Tibial artery (tissue), 4 donors: ENCODE data around the gene DISC1.

ENCODE experiments used
- DNase-seq, 2 donors: peaks; one replicate each; pipeline ENCODE4 v3.0.0-alpha.2; 2019
- H3K27ac ChIP-seq, 2 donors: fragments of 200-600 bp; sonication (generic) in 1 of 2; 1 replicate in 1 of 2; 2 replicates in 1 of 2; pipeline ENCODE4 v1.5.1; 2018 to 2019; ENCODE audit warnings: mild to moderate bottlenecking in 1 of 2
- H3K27me3 ChIP-seq, 2 donors: fragments of 200-600 bp; sonication (generic) in 1 of 2; one replicate each; pipeline versions ENCODE4 v1.5.1 to v1.6.0; 2016 to 2019
- H3K36me3 ChIP-seq, 3 donors: fragments of 200-600 bp; sonication (generic) in 2 of 3; one replicate each; pipeline ENCODE4 v1.5.1; 2016 to 2019; ENCODE audit warnings: mild to moderate bottlenecking in 2 of 3
- H3K4me1 ChIP-seq, 4 donors: fragments of 200-600 bp; sonication (generic) in 2 of 4; 1 replicate in 3 of 4; 2 replicates in 1 of 4; pipeline ENCODE4 v1.5.1; 2016 to 2019
- H3K4me3 ChIP-seq, 2 donors: fragments of 200-600 bp; sonication (generic) in 1 of 2; 1 replicate in 1 of 2; 2 replicates in 1 of 2; pipeline ENCODE4 v1.5.1; 2018 to 2019; ENCODE audit warnings: mild to moderate bottlenecking in 2 of 2
- H3K9me3 ChIP-seq, 3 donors: fragments of 200-600 bp; sonication (generic) in 1 of 3; one replicate each; pipeline ENCODE4 v1.5.1; 2016 to 2019
- intact Hi-C: fragments of 100-400 bp; cut with DNase I; formaldehyde crosslinking; loops from one replicate; pipeline ENCODE4 v1.15.0; 2023; ENCODE audit warnings: low total_unique reads
- TF ChIP-seq, protein P1 (sequence below), 2 experiments: fragments of 200-600 bp in 1 of 2; fragments of 450-650 bp in 1 of 2; IDR thresholded peaks; one replicate each; pipeline ENCODE4 v1.5.1; 2017 to 2019; ENCODE audit warnings: antibody characterized with exemption in 2 of 2, mild to moderate bottlenecking in 1 of 2, moderate library complexity in 1 of 2

DISC1 gene

DNA sequence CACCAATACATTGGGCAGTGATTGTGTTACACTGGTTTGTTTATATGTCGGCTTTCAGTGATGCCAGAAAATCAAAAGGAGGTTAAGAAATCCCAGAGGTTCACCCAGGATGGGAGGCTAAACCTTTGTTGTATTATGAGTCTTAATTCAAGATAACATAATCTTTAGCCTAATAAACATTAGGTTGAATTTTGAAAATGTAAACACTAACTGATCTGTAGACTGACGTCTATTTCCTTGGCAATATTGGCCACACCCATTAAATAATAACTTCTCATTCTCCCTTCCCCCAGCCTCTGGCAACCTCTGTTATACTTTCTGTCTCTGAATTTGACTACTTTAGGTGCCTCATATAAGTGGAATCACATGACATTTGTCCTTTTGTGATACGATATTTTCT, 238.7 kb downstream of the DISC1 start:
- no peak for DNase-seq
- intact Hi-C loops: loop anchor here (10.0 kb wide), 1 partner anchor 769 kb away; the partner anchor contains the start of gene SIPA1L2

DNA sequence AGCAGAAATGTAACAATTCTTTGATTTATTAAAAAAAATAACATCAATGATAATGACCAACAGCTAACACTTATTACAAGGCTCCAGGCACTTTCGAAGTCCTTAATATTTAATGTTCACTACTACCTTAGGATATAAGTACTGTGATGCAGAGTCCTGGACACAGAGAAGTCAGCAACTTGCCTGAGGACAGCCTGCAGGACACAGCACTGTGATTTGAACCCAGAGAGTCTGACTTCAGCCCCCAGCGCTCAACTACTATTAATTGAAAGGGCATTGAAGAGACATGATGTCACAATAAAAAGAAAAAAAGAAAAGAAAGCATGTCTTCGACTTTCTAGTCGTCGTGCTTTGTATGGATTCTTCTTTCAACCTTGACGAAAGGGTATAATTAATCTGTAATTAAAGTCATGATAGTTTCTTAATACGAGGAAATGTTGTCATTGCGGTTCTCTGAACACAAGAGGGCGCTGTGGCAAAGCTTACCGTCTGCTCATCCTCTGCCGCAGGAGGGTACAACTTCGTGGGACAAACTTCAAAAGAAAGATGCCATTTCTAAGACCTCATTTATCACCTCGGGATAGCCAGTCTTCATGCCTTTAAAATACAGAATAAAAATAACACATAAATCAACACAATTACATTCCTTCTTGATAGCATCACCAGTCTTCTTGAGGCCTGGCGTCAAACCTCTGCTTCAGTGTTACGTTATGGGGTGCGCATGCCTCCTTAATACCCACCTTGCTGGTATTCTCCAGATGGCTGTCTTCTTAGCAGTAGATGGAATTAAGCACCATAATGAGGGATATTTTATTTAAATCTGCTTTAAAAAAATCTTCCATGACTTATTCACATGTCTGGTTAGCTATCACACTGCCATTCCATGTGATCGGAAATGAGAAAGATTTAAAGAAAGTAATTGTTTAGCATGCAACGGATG, 240.1 kb downstream of the DISC1 start:
- no peaks in the 10 kb centered on the region for H3K36me3 ChIP-seq
- no peaks in the 10 kb centered on the region for H3K27me3 ChIP-seq
- H3K4me1 ChIP-seq: no peaks in the 10 kb centered on the region
- H3K9me3 ChIP-seq: no peaks in the 10 kb centered on the region
- no peak overlapping the region for H3K4me3 ChIP-seq
- TF ChIP-seq, protein P1, sequence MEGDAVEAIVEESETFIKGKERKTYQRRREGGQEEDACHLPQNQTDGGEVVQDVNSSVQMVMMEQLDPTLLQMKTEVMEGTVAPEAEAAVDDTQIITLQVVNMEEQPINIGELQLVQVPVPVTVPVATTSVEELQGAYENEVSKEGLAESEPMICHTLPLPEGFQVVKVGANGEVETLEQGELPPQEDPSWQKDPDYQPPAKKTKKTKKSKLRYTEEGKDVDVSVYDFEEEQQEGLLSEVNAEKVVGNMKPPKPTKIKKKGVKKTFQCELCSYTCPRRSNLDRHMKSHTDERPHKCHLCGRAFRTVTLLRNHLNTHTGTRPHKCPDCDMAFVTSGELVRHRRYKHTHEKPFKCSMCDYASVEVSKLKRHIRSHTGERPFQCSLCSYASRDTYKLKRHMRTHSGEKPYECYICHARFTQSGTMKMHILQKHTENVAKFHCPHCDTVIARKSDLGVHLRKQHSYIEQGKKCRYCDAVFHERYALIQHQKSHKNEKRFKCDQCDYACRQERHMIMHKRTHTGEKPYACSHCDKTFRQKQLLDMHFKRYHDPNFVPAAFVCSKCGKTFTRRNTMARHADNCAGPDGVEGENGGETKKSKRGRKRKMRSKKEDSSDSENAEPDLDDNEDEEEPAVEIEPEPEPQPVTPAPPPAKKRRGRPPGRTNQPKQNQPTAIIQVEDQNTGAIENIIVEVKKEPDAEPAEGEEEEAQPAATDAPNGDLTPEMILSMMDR (IDR thresholded peaks at IDR 0.05): peak; percentile 72 to 75
- DNase-seq: no peak
- H3K27ac ChIP-seq: no peak overlapping the region
- intact Hi-C loops: loop anchor here (10.0 kb wide), 1 partner anchor 768 kb away; the partner anchor contains the start of gene SIPA1L2

More for the DNA sequence above, 238.7 kb downstream of the DISC1 start:
- Histone ChIP-seq H3K27me3 (no peaks in the 10 kb centered on the region), H3K4me1 (no peaks in the 10 kb centered on the region), H3K4me3 (no peak overlapping the region), H3K36me3 (no peaks in the 10 kb centered on the region), H3K27ac (no peak overlapping the region), H3K9me3 (no peaks in the 10 kb centered on the region)
- TF ChIP-seq, protein P1 (IDR thresholded peaks at IDR 0.05): no peak

DNA sequence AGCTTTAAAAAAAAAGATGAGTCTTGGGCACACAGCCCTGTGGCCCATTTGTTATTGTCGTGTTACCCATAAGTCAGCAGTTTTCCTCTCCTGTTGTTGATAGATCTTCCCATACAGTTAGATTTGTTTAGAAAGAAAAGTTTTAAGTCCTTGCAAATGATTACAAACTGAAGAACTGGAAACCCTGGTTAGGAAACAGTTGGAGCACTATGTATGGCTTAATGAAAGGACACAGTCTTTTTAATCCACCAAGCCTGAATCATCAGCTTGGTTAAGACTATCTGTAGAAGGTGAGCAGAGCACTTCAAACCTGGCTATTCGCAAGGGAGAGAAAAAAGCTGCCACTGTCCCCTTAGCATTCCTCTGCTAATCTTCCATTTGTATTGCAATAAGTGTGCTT, 241.0 kb downstream of the DISC1 start:
- Histone ChIP-seq H3K4me3 (no peak overlapping the region), H3K27ac (no peak overlapping the region), H3K27me3 (no peaks in the 10 kb centered on the region), H3K9me3 (no peaks in the 10 kb centered on the region), H3K4me1 (no peaks in the 10 kb centered on the region), H3K36me3 (no peaks in the 10 kb centered on the region)
- DNase-seq: no peak
- TF ChIP-seq, protein P1 (IDR thresholded peaks at IDR 0.05): no peak
- intact Hi-C loops: loop anchor here (10.0 kb wide), 1 partner anchor 767 kb away; the partner anchor contains the start of gene SIPA1L2

DNA sequence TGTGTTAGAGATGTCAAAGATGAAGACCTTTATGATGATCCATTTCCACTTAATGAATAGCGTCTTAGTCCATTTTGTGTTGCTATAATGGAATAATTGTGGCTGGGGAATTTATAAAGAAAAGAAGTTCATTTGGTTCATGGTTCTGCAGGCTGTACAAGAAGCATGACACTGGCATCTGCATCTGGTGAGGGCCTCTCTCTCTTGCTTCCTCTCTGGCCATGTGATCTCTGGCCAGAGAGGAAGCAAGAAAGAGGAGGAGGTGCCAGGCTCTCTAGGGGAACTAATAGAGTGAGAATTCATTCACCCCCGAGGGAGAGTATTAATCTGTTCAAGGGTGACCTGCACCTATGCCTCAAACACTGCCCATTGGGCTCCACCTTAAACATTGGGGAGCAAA, 242.8 kb downstream of the DISC1 start:
- intact Hi-C loops: loop anchor here (10.0 kb wide), 1 partner anchor 765 kb away; the partner anchor contains the start of gene SIPA1L2
- Histone ChIP-seq H3K4me1 (no peaks in the 10 kb centered on the region), H3K27ac (no peak overlapping the region), H3K9me3 (no peaks in the 10 kb centered on the region), H3K4me3 (no peak overlapping the region), H3K27me3 (no peaks in the 10 kb centered on the region), H3K36me3 (no peaks in the 10 kb centered on the region)
- peak in 1 of 2 donors; percentile 29 for DNase-seq
- TF ChIP-seq, protein P1 (IDR thresholded peaks at IDR 0.05): no peak

DNA sequence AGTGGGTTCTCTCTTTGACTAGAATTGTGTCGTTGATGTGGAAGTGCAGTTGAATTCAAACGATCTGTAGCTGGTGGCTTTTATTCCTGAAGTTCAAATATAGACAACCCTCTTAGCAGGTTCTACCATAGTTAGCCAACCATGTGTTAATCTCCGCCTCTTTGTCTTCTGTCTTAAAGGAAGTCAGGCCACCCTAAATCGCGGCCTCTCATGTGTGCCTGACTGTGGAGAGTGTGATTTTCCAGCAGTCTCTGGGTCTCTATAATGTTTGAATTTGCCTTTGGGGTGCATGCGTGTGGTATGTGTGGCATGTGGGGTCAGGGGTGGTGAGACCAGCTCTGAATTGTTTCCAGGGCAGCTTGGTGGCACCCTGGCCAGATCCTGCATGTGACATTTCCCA, 244.9 kb downstream of the DISC1 start:
- H3K9me3 ChIP-seq: peaks cover 0 to 6% (median 6%) of the 10 kb centered on the region in 3 donors
- H3K4me1 ChIP-seq: no peaks in the 10 kb centered on the region
- no peaks in the 10 kb centered on the region for H3K36me3 ChIP-seq
- no peak overlapping the region for H3K27ac ChIP-seq
- H3K27me3 ChIP-seq: no peaks in the 10 kb centered on the region
- DNase-seq: no peak
- TF ChIP-seq, protein P1 (IDR thresholded peaks at IDR 0.05): no peak
- H3K4me3 ChIP-seq: no peak overlapping the region
- intact Hi-C loops: no loop called here
